ENCODE measurements around the gene DCC.

DCC gene

DNA sequence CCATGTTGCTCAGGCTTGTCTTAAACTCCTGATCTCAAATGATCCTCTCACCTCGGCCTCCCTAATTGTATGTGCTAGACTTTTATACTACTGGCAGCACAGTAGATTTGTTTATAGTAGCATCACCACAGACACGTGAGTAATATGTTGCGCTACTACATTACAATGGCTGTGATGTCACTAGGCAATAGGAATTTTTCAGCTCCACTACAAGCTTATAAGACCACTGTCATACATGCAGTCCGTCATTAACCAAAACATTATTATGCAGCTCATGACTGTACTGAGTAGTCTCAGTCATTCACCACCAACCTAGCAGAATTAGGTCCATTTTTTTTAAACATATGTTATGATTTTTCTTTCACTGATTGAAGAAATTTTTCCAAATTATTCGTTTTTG is 398.9 kb downstream of the DCC start:
- ChIA-PET POLR2A (no interaction called here), CTCF (no interaction called here)
- TF ChIP-seq BHLHE40 (IDR thresholded peaks at IDR 0.05; ENCODE audit: borderline replicate concordance) (no peak), TARDBP (IDR thresholded peaks at IDR 0.05) (no peak), LEF1 (IDR thresholded peaks at IDR 0.05; ENCODE audit: borderline replicate concordance) (no peak), FOXK2 (IDR thresholded peaks at IDR 0.05) (no peak), NFRKB (IDR thresholded peaks at IDR 0.05) (no peak), ZNF384 (IDR thresholded peaks at IDR 0.05) (no peak), CTBP1 (IDR thresholded peaks at IDR 0.05; ENCODE audit: borderline replicate concordance) (no peak), FOXM1 (IDR thresholded peaks at IDR 0.05; ENCODE audit: borderline replicate concordance) (no peak), L3MBTL2 (conservative IDR thresholded peaks at IDR 0.05) (no peak), SUZ12 (IDR thresholded peaks at IDR 0.05) (no peak), HDGF (IDR thresholded peaks at IDR 0.05; ENCODE audit: borderline replicate concordance) (no peak), ELF4 (IDR thresholded peaks at IDR 0.05) (no peak), FOXA1 (IDR thresholded peaks at IDR 0.05) (no peak)
- TF ChIP-seq, protein P1, sequence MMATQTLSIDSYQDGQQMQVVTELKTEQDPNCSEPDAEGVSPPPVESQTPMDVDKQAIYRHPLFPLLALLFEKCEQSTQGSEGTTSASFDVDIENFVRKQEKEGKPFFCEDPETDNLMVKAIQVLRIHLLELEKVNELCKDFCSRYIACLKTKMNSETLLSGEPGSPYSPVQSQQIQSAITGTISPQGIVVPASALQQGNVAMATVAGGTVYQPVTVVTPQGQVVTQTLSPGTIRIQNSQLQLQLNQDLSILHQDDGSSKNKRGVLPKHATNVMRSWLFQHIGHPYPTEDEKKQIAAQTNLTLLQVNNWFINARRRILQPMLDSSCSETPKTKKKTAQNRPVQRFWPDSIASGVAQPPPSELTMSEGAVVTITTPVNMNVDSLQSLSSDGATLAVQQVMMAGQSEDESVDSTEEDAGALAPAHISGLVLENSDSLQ (IDR thresholded peaks at IDR 0.05) = no peak
- no peak for DNase-seq (ENCODE audit: extremely low spot score)

DNA sequence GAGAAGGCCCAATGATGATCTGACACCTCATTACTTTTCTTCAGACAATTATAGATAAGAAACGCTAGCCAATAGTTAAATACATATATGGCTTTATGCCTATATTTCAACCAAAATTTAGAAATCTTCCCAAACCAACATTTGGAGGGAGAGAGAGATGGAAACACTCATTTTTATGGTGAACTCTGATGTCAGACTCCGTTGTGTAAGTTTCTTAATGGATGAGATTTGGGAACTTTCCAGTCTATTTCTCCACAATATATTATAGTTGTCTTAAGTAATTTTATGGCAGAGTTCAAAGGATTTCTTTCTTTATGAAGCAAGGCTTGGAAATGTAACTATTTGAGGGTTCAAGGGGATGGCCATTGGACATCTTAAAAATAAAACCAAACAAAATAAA is 407.0 kb downstream of the DCC start:
- TF ChIP-seq FOXK2 (IDR thresholded peaks at IDR 0.05) (no peak), SUZ12 (IDR thresholded peaks at IDR 0.05) (no peak), ELF4 (IDR thresholded peaks at IDR 0.05) (no peak), BHLHE40 (IDR thresholded peaks at IDR 0.05; ENCODE audit: borderline replicate concordance) (no peak), L3MBTL2 (conservative IDR thresholded peaks at IDR 0.05) (no peak), TARDBP (IDR thresholded peaks at IDR 0.05) (no peak), ARNT (IDR thresholded peaks at IDR 0.05) (no peak), LEF1 (IDR thresholded peaks at IDR 0.05; ENCODE audit: borderline replicate concordance) (no peak), HDGF (IDR thresholded peaks at IDR 0.05; ENCODE audit: borderline replicate concordance) (no peak), ZNF384 (IDR thresholded peaks at IDR 0.05) (no peak), FOXM1 (IDR thresholded peaks at IDR 0.05; ENCODE audit: borderline replicate concordance) (no peak), SP1 (IDR thresholded peaks at IDR 0.05) (no peak), FOXA1 (IDR thresholded peaks at IDR 0.05) (no peak), NFRKB (IDR thresholded peaks at IDR 0.05) (no peak), CTBP1 (IDR thresholded peaks at IDR 0.05; ENCODE audit: borderline replicate concordance) (no peak)
- TF ChIP-seq, protein P1 (IDR thresholded peaks at IDR 0.05) = no peak
- POLR2A ChIA-PET = no interaction called here
- no peak for DNase-seq (ENCODE audit: extremely low spot score)
- CTCF ChIA-PET = no interaction called here

DNA sequence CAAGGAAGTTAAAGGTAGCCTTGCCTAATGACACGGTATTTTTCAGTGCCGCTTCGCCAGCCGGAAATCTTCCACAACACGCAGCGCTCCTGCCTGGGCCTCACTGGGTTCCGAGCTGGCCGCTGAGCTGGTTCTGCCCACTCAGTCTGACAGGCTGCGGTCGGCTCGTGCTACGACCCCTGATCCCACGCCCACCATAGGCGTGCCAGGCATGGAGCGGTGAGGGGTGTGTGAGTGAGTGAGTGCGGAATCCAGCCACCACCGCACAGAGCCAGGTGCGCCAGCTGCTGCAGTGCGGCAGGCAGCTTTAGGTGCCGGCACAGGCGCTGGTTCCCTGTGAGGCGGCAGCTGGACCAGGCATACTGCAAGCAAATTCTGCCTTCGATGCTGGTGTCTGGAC is 407.9 kb downstream of the DCC start:
- CTCF ChIA-PET = no interaction called here
- no peak for DNase-seq (ENCODE audit: extremely low spot score)
- POLR2A ChIA-PET = no interaction called here
- TF ChIP-seq SP1 (IDR thresholded peaks at IDR 0.05) (no peak), ARNT (IDR thresholded peaks at IDR 0.05) (no peak), TARDBP (IDR thresholded peaks at IDR 0.05) (no peak), FOXK2 (IDR thresholded peaks at IDR 0.05) (no peak), ELF4 (IDR thresholded peaks at IDR 0.05) (no peak), CTBP1 (IDR thresholded peaks at IDR 0.05; ENCODE audit: borderline replicate concordance) (no peak), L3MBTL2 (conservative IDR thresholded peaks at IDR 0.05) (no peak), BHLHE40 (IDR thresholded peaks at IDR 0.05; ENCODE audit: borderline replicate concordance) (no peak), FOXA1 (IDR thresholded peaks at IDR 0.05) (no peak), SUZ12 (IDR thresholded peaks at IDR 0.05) (no peak), HDGF (IDR thresholded peaks at IDR 0.05; ENCODE audit: borderline replicate concordance) (no peak), FOXM1 (IDR thresholded peaks at IDR 0.05; ENCODE audit: borderline replicate concordance) (no peak), NFRKB (IDR thresholded peaks at IDR 0.05) (no peak)
- TF ChIP-seq, protein P1 (IDR thresholded peaks at IDR 0.05) = no peak

DNA sequence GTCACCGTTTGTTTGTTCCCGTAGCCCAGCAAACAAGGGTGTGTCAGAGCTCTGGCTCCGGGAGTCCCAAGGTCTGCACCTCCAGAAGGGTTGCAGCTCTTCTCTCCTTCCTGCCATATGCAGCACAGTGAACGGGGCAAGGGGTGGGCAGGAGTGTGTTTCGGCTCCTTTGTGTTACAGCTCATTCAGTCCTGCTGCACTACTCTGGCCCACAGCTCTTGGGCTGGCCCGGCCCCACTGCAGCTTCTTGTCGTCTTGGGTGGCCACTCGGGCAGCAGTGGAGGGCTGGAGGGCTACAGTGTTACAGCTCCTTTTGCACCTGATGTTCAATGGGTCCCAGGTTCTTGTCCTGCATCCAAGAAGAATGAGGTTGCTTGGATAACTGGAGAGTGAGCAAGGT is 408.3 kb downstream of the DCC start:
- POLR2A ChIA-PET = no interaction called here
- CTCF ChIA-PET = no interaction called here
- TF ChIP-seq ARNT (IDR thresholded peaks at IDR 0.05) = no peak
- no peak for TF ChIP-seq LEF1 (IDR thresholded peaks at IDR 0.05; ENCODE audit: borderline replicate concordance)
- no peak for TF ChIP-seq CTBP1 (IDR thresholded peaks at IDR 0.05; ENCODE audit: borderline replicate concordance)
- no peak for TF ChIP-seq ELF4 (IDR thresholded peaks at IDR 0.05)
- TF ChIP-seq L3MBTL2 (conservative IDR thresholded peaks at IDR 0.05) = no peak
- no peak for TF ChIP-seq ZNF384 (IDR thresholded peaks at IDR 0.05)
- TF ChIP-seq TARDBP (IDR thresholded peaks at IDR 0.05) = no peak
- TF ChIP-seq FOXM1 (IDR thresholded peaks at IDR 0.05; ENCODE audit: borderline replicate concordance) = no peak
- no peak for TF ChIP-seq HDGF (IDR thresholded peaks at IDR 0.05; ENCODE audit: borderline replicate concordance)
- TF ChIP-seq SP1 (IDR thresholded peaks at IDR 0.05) = no peak
- no peak for TF ChIP-seq BHLHE40 (IDR thresholded peaks at IDR 0.05; ENCODE audit: borderline replicate concordance)
- TF ChIP-seq NFRKB (IDR thresholded peaks at IDR 0.05) = no peak
- TF ChIP-seq, protein P1 (IDR thresholded peaks at IDR 0.05) = no peak
- DNase-seq (ENCODE audit: extremely low spot score) = no peak

DNA sequence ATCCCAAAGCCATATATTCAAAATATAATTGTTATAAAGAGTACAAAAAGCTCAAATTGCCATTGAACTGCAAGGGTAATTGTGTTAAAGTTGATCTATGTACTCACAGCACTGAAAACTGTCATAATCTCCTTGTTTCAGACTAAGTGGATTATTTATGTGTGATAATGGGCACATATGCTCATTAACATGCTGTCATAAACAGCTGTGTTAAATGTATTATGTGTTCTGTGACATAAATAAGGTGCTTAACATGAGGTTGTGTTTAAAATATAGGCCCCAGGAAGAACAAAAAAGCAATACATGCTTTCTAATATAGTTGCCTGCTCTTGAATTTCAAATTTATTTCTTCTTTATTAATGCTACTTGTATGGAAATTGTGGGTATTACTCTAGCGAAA is 409.5 kb downstream of the DCC start:
- no peak for TF ChIP-seq FOXM1 (IDR thresholded peaks at IDR 0.05; ENCODE audit: borderline replicate concordance)
- no peak for TF ChIP-seq ZNF384 (IDR thresholded peaks at IDR 0.05)
- ChIA-PET POLR2A (no interaction called here), CTCF (no interaction called here)
- no peak for DNase-seq (ENCODE audit: extremely low spot score)

DNA sequence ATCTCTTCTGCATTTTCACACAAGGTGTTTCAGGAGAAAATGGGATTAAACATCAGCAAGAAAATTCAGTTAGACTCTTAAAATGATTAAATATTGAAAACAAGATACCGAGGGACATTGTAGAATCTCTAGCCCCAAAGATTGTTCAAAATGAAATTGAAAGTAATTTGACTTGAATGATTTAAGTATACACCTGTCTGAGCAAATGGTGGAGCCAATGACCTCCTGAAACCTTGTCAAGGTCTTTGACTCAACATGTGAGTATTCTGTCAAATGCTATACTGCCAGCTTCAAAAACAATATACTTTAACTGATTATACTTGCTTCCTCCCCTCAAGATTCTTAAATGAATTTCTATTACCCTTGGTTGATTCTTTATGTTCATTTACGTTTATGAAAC is 411.0 kb downstream of the DCC start:
- POLR2A ChIA-PET = no interaction called here
- no peak for TF ChIP-seq CTBP1 (IDR thresholded peaks at IDR 0.05; ENCODE audit: borderline replicate concordance)
- no peak for TF ChIP-seq FOXM1 (IDR thresholded peaks at IDR 0.05; ENCODE audit: borderline replicate concordance)
- no peak for TF ChIP-seq ELF4 (IDR thresholded peaks at IDR 0.05)
- no peak for TF ChIP-seq TARDBP (IDR thresholded peaks at IDR 0.05)
- no peak for TF ChIP-seq SP1 (IDR thresholded peaks at IDR 0.05)
- TF ChIP-seq FOXK2 (IDR thresholded peaks at IDR 0.05) = no peak
- TF ChIP-seq NFRKB (IDR thresholded peaks at IDR 0.05) = no peak
- no peak for TF ChIP-seq L3MBTL2 (conservative IDR thresholded peaks at IDR 0.05)
- no peak for TF ChIP-seq FOXA1 (IDR thresholded peaks at IDR 0.05)
- TF ChIP-seq HDGF (IDR thresholded peaks at IDR 0.05; ENCODE audit: borderline replicate concordance) = no peak
- TF ChIP-seq SUZ12 (IDR thresholded peaks at IDR 0.05) = no peak
- CTCF ChIA-PET = no interaction called here
- no peak for DNase-seq (ENCODE audit: extremely low spot score)

All from HEK293T (cell line).